Hippocampal formation (tissue), 2 donors: ENCODE results near the gene ANP32A.

ENCODE experiments used
- DNase-seq, 2 donors: peaks; one replicate each; lab custom pipeline; 2025; lab: John Stamatoyannopoulos, UW

Gene ANP32A

DNA sequence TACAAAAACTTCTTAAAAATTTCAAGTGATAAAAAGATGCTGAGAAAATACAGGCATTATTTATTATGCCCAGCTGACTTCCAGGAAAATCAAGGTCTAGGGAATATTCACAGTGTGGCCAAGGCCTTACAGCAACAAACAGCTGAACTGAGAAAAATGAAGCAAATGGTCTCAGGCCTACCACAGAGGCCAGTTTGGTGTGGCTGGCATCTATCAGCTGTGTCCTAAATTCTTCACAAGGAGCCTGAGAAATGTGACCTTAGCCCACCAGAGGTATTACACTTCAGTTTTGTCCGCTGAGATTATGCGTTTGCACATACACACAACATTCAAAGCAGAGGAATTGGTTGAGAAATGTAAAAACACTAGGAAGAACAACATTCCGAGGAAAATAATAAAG, 77.4 kb downstream of the ANP32A start:
- DNase-seq: no peak

DNA sequence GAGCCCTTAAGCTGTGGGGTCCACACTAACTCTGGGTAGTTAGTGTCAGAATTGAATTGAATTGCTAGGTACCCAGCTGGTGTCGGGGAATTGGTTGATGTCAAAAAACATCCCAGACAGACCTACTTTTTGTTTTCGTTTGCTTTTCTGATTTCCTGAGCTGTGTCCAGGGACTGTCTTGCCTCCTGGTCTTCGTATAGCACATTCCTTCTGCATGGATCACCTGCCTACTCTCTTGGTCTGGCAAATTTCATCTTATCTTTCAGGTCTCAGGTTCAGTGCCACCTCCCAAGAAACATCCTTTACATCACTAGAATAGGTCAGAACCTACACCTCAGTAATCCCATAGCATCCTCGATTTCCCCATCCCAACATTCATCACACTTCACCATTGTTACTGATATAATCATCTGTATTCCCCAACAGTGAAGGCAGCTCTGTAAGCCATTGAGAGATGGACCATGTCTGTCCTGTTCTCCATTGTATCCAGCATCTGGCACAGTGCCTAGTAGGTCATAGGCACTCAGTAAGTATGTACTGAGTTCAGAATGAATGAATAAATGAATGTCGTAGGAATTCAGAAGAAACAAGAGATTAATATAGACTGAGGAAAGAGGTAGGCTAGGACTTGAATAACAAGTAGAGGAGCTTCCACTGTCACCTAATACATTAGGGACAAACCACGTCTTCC, 81.2 kb downstream of the ANP32A start:
- DNase-seq: peak; percentile 18 to 37

DNA sequence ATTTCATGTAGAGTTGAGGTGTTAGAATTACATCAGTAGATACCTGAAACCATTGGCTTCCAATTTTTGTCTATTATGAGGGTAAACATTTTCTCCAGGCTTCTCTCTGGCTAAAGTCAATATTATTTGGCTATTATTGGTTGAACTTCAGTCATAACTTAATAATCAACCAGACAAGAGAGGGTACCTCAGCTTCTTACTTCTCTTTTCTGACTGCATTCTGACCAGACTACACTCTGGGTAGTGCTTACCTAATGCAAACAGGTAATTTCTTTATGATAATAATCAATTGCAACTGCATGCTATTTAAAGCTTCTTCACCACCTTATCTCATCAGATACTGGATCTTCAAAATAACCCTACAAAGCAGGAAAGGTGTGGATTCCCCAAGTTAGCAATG, 85.1 kb downstream of the ANP32A start:
- DNase-seq: no peak

DNA sequence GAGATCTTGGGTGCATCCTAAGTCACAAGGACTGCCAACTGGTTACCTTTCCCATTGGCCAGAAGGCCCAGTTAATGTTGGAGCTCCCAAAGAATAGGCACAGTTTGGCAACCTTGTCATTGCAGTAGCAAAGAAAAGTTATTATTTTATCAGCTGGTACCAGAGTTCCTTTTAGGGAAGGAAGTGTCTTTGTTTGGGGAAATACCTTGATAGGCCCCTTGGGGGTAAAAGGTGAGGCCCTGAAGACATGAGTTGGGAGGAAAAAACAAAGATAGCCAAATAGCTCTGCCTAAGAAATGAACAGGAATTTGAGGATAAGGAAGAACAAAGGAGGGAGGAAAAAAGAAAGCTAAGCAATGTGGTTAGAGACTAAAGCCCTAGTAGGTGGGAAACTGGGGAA, 85.8 kb downstream of the ANP32A start:
- DNase-seq: no peak

DNA sequence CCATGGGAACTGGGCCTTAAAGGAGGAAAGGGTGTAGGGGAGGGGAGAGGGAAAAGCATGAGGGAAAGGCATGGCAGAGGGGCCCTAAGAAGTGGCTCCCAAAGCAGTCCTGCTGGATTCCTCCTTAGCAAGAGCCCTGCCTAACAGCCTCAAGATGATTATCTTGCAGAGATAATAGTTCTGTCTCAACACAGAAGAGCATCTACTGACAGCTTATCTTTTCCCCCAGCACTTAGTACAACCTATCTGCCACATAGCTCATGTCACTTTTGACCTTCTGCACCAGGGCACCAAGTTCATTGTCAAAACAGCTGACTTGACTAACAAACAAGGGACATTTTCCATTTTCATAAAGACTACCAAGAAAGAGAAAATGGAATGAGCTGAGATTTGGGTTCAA, 86.3 kb downstream of the ANP32A start:
- DNase-seq: no peak

DNA sequence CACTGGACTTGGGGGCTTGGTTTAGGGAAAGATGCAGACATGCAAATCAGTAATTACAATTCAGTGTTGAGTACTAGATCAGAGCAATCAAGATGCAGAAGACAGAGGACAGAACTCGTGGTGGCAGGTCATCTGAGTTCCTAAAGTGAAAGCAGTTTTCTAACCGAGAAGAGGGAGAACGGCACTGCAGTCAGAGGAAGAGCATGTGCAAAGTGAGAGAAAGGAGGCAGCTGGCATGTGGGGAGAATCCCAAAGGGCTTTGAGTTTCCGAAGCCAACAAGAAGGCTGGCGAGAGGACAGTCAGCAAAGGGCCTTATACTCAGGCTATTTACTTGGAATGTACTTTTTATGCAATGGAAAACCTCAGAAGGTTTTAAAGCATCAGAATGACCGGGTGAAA, 87.0 kb downstream of the ANP32A start:
- DNase-seq: no peak

DNA sequence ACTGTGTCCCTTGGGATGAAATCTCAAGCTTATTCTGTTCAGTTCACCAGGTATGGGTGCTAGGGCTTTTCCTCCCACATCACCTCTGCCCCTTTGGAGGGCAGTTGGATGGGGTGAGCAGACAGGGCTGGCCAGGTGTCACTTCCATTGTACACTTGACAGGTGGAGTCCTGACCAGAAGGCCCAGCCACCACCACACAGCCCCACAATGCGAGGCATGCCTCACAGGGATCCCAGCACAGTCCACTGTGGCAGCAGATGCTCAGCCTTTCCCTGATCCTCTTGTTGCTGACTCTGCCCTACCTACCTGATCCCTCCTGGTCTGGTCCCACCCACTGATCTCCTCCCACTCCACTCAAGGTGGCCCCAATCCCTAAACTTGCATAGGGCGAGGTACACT, 88.2 kb downstream of the ANP32A start:
- DNase-seq: no peak

DNA sequence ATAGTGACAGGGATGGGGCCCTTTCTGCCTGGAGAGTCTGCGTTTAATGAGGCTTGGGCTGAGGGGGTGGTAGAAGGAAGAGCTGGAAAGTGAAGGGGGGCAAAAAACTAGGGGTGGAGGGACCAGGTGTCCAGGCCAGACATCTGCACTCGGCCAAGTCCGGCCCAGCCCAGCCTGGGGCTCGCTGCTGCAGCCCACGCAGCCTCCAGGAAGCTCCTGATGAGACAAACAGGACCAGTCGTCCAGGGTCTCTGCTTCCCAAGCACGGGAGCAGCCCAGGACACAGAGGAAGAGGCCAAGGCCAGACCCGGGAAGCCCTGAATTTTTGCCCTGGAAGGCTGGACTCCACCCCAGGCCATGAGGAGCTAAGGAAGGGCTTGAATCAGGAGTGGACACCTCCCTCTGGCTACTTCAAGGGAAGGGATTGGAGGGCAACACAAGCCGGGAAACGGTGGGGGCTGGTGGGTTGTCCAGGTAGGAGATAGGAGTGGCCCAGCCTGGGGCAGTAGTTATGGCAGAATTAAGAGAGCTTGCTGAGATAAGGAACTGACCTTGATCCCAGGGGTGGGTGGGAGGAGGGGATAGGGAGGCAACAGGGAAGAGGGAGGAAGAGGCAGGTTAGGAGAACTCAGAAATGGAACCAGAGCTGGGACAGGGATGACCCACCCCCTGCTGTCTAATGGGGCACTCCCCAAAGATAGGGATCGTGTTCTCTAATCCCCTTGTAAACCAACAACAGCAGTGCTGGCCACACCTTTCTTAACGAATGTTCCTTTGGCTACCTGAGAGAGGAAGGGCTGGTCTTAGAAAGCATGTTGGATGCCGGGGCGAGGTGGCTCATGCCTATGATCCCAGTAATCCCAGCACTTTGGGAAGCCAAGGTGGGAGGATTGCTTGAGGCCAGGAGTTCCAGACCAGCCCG, 89.5 kb downstream of the ANP32A start:
- no peak for DNase-seq

DNA sequence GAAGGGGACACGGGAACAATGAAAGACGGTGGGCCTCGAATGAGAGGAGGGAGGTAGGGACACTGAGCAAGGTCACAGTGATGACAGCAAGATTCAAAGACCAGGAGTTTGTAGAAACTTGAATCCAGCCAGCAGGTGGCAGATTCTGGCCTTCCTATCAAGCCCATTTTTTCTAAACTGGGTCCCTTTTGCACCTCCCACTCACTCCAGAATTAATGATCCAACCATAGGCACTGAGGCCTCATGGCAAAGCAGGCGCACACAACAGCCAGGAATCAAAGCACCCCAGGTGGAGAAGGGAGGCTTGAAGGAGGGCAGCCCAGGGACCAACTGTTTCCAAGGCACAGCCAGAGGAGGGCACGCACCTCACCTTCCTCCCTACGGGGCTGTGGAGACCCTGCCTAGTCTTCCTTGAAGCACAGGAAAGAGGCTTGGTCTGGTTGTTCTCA, 90.2 kb downstream of the ANP32A start:
- peak; percentile 49 to 73 for DNase-seq

DNA sequence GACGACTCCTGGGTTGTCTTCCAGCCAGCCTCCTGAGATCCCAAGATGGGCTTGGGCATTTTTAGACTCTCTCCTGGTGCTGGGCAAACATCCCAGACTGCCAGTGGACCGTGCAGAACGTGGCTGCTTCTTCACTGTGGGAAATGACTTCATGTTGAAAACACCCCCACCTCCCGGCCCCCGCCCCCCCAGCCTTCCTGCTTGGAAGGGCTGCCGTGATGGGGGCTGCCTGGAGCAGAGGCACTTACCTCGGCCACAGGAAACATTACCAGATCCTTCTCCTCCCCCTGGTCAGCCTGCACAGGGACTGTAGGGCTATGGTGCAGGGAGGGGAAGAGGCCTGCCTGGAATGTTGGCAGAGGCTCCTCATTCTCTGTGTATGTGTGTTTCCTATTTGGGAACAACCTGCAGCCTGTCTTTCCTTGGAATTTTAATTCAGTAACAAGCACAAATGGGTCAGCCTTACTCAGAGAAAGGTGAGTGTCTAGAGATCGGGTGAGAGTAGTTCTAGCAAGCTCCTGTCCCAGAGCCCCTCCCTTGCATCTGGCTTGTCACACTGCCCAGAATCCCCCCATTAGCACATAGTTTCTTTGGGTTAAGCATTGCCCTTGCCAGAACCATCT, 90.8 kb downstream of the ANP32A start:
- DNase-seq: peak; percentile 10 to 17
